ENCODE measurements around the gene SLC14A1. TPM values are rescaled to one million over a fixed set of nuclear protein-coding genes. Genes with fewer than 3 reads are reported as not detected.
A peak's percentile ranks its signal among the peaks of the same experiment; 100 is the strongest.

SLC14A1 gene
- total and polyA plus RNA-seq, 2 experiments from 2014 or later, result not detected

- no peak for DNase-seq (ENCODE audit: low read depth in 1 of 2, low spot score in 1 of 2)
- H3K4me1 ChIP-seq (ENCODE audit: low read depth), result peaks cover 12% of the 10 kb centered on the region
- no peaks in the 10 kb centered on the region for H3K27me3 ChIP-seq
- no peak overlapping the region for H3K27ac ChIP-seq
- no peaks in the 10 kb centered on the region for H3K36me3 ChIP-seq
- no peak overlapping the region for H3K4me3 ChIP-seq
- TF ChIP-seq CTCF (IDR thresholded peaks at IDR 0.05; ENCODE audit: low read depth, low read length), result no peak
- H3K9me3 ChIP-seq (ENCODE audit: low read depth), result no peaks in the 10 kb centered on the region
Observed at GRCh38 chr18:45734944-45735343, 11.0 kb downstream of the SLC14A1 start.

GRCh38 chr18:45738660-45739059, 14.7 kb downstream of the SLC14A1 start:
- H3K27me3 ChIP-seq, result no peaks in the 10 kb centered on the region
- no peak overlapping the region for H3K4me3 ChIP-seq
- no peaks in the 10 kb centered on the region for H3K9me3 ChIP-seq (ENCODE audit: low read depth)
- peaks cover 12% of the 10 kb centered on the region for H3K4me1 ChIP-seq (ENCODE audit: low read depth)
- H3K36me3 ChIP-seq, result no peaks in the 10 kb centered on the region
- no peak for TF ChIP-seq CTCF (IDR thresholded peaks at IDR 0.05; ENCODE audit: low read depth, low read length)
- H3K27ac ChIP-seq, result no peak overlapping the region
- DNase-seq (ENCODE audit: low read depth in 1 of 2, low spot score in 1 of 2), result no peak

- DNase-seq (ENCODE audit: low read depth in 1 of 2, low spot score in 1 of 2), result no peak
- Histone ChIP-seq H3K9me3 (ENCODE audit: low read depth) (no peaks in the 10 kb centered on the region), H3K36me3 (no peaks in the 10 kb centered on the region), H3K4me1 (ENCODE audit: low read depth) (peaks cover 12% of the 10 kb centered on the region), H3K4me3 (no peak overlapping the region), H3K27ac (no peak overlapping the region), H3K27me3 (no peaks in the 10 kb centered on the region)
- TF ChIP-seq CTCF (IDR thresholded peaks at IDR 0.05; ENCODE audit: low read depth, low read length), result no peak
Observed at GRCh38 chr18:45739268-45739667, 15.3 kb downstream of the SLC14A1 start.

GRCh38 chr18:45739848-45740247, 15.9 kb downstream of the SLC14A1 start:
- Histone ChIP-seq H3K27me3 (no peaks in the 10 kb centered on the region), H3K9me3 (ENCODE audit: low read depth) (no peaks in the 10 kb centered on the region), H3K36me3 (no peaks in the 10 kb centered on the region), H3K27ac (no peak overlapping the region), H3K4me1 (ENCODE audit: low read depth) (peaks cover 12% of the 10 kb centered on the region), H3K4me3 (no peak overlapping the region)
- DNase-seq (ENCODE audit: low read depth in 1 of 2, low spot score in 1 of 2), result peak in 1 of 2 donors; percentile 31
- TF ChIP-seq CTCF (IDR thresholded peaks at IDR 0.05; ENCODE audit: low read depth, low read length), result no peak

GRCh38 chr18:45741056-45741455, 17.1 kb downstream of the SLC14A1 start:
- Histone ChIP-seq H3K4me3 (no peak overlapping the region), H3K9me3 (ENCODE audit: low read depth) (no peaks in the 10 kb centered on the region)
- TF ChIP-seq CTCF (IDR thresholded peaks at IDR 0.05; ENCODE audit: low read depth, low read length), result no peak

More at GRCh38 chr18:45741056-45741455, 17.1 kb downstream of the SLC14A1 start:
- Histone ChIP-seq H3K27me3 (no peaks in the 10 kb centered on the region), H3K4me1 (ENCODE audit: low read depth) (peaks cover 14% of the 10 kb centered on the region), H3K36me3 (no peaks in the 10 kb centered on the region), H3K27ac (no peak overlapping the region)
- no peak for DNase-seq (ENCODE audit: low read depth in 1 of 2, low spot score in 1 of 2)

Measured in cardiac muscle cell (in vitro differentiated cells and primary cell).